SK-N-SH (cell line): ENCODE results near the gene HMG20A. TPM values are rescaled to one million over a fixed set of nuclear protein-coding genes. Genes with fewer than 3 reads are reported as not detected.

Source experiments
- CTCF ChIA-PET: fragments of 300-600, 350-600 bp; formaldehyde crosslinking; extraction: SDS; loops from one replicate; lab custom pipeline; 2021; lab: Yijun Ruan, JAX
- POLR2A ChIA-PET: fragments of 350-600 bp; sonication (Branson Sonifier 250); formaldehyde crosslinking; extraction: SDS; loops from one replicate; lab custom pipeline; 2020; ENCODE audit warnings: antibody characterized with exemption, inconsistent platforms; lab: Yijun Ruan, JAX
- DNase-seq: peaks from one replicate; pipeline ENCODE4 v3.0.0; 2012
- H2AFZ ChIP-seq: fragments of 200-600 bp; sonication (generic); 2 replicates; pipeline ENCODE4 v1.8.1; 2016; ENCODE audit warnings: antibody characterized with exemption, mild to moderate bottlenecking, low read depth
- H3F3A ChIP-seq: fragments of 200-600 bp; sonication (generic); replicated peaks from 2 replicates; pipeline ENCODE3; 2016; ENCODE audit warnings: antibody characterized with exemption, mild to moderate bottlenecking; ENCODE audit not compliant: insufficient read depth
- H3K27ac ChIP-seq, 2 experiments: fragments of 200-500 bp in 1 of 2; fragments of 200-600 bp in 1 of 2; sonication (Bioruptor generic) in 1 of 2; sonication (generic), shearing (Covaris generic) in 1 of 2; 2 replicates each; pipeline versions ENCODE4 v1.5.1 to v1.6.1; 2014 to 2016; ENCODE audit warnings: low read depth in 2 of 2, inconsistent platforms in 1 of 2, low read length in 1 of 2, mild to moderate bottlenecking in 1 of 2, mixed read lengths in 1 of 2
- H3K27me3 ChIP-seq: fragments of 200-600 bp; sonication (generic), shearing (Covaris generic); 2 replicates; pipeline ENCODE4 v1.6.1; 2016; ENCODE audit warnings: mixed run types; ENCODE audit not compliant: insufficient read depth
- H3K36me3 ChIP-seq, 2 experiments: fragments of 200-500 bp in 1 of 2; fragments of 200-600 bp in 1 of 2; sonication (Bioruptor generic) in 1 of 2; sonication (generic) in 1 of 2; replicated peaks in 1 of 2; 2 replicates each; pipeline versions ENCODE3 to v1.5.1; 2014 to 2016; ENCODE audit warnings: low read length in 1 of 2, mild to moderate bottlenecking in 1 of 2; ENCODE audit not compliant: insufficient read depth in 2 of 2, control insufficient read depth in 1 of 2
- H3K4me1 ChIP-seq, 2 experiments: fragments of 200-500 bp in 1 of 2; fragments of 200-600 bp in 1 of 2; sonication (Bioruptor generic) in 1 of 2; sonication (generic), shearing (Covaris generic) in 1 of 2; 2 replicates each; pipeline versions ENCODE4 v1.5.1 to v1.6.1; 2014 to 2016; ENCODE audit warnings: low read depth in 1 of 2, low read length in 1 of 2, mixed run types in 1 of 2; ENCODE audit not compliant: insufficient read depth in 2 of 2, control insufficient read depth in 1 of 2
- H3K4me2 ChIP-seq: fragments of 200-600 bp; sonication (generic), shearing (Covaris generic); 2 replicates; pipeline ENCODE4 v1.6.1; 2017; ENCODE audit warnings: mixed run types
- H3K4me3 ChIP-seq, 2 experiments: fragments of 200-500 bp in 1 of 2; fragments of 200-600 bp in 1 of 2; sonication (Bioruptor generic) in 1 of 2; sonication (generic), shearing (Covaris generic) in 1 of 2; 2 replicates each; pipeline versions ENCODE4 v1.5.1 to v1.8.1; 2014 to 2016; ENCODE audit warnings: low read depth in 2 of 2, inconsistent platforms in 1 of 2, low read length in 1 of 2, mild to moderate bottlenecking in 1 of 2, mixed read lengths in 1 of 2, moderate library complexity in 1 of 2
- H3K79me2 ChIP-seq: fragments of 200-600 bp; sonication (generic); 2 replicates; pipeline ENCODE4 v1.8.1; 2017; ENCODE audit warnings: mild to moderate bottlenecking; ENCODE audit not compliant: insufficient read depth
- H3K9ac ChIP-seq: fragments of 200-600 bp; sonication (generic); 2 replicates; pipeline ENCODE4 v1.6.1; 2017; ENCODE audit warnings: mixed run types
- H3K9me2 ChIP-seq: fragments of 200-600 bp; sonication (generic); 2 replicates; pipeline ENCODE4 v1.6.1; 2017; ENCODE audit warnings: mixed run types
- H3K9me3 ChIP-seq: fragments of 200-600 bp; sonication (generic); 2 replicates; pipeline ENCODE4 v1.6.1; 2017; ENCODE audit warnings: mixed run types, mild to moderate bottlenecking, moderate library complexity
- H4K20me1 ChIP-seq: fragments of 200-600 bp; sonication (generic); 2 replicates; pipeline ENCODE4 v1.6.1; 2017; ENCODE audit warnings: mild to moderate bottlenecking, mixed run types; ENCODE audit not compliant: insufficient read depth
- ELF1 ChIP-seq: IDR thresholded peaks from 2 replicates; pipeline ENCODE4 v1.4.0; 2012
- EP300 ChIP-seq, 2 experiments: IDR thresholded peaks; 2 replicates each; pipeline versions ENCODE4 v1.4.0 to v1.6.1; 2012; ENCODE audit warnings: borderline replicate concordance in 1 of 2, low read depth in 1 of 2, low read length in 1 of 2
- EZH2phosphoT487 ChIP-seq: fragments of 200-600 bp; sonication (generic); IDR thresholded peaks from 2 replicates; pipeline ENCODE4 v1.6.1; 2017; ENCODE audit warnings: low read depth, mixed run types, mild to moderate bottlenecking, antibody characterized with exemption, moderate library complexity, borderline replicate concordance
- FOSL2 ChIP-seq: IDR thresholded peaks from 2 replicates; pipeline ENCODE4 v1.4.0; 2012; ENCODE audit warnings: low read depth, mild to moderate bottlenecking, moderate library complexity, borderline replicate concordance
- FOXJ3 ChIP-seq: sonication (generic); formaldehyde crosslinking; IDR thresholded peaks from 2 replicates; pipeline ENCODE4 v1.5.1; 2020; ENCODE audit warnings: mild to moderate bottlenecking, missing genetic modification reagents
- FOXM1 ChIP-seq: IDR thresholded peaks from 2 replicates; pipeline ENCODE4 v1.4.0; 2012; ENCODE audit warnings: low read depth, mild to moderate bottlenecking
- GABPA ChIP-seq: IDR thresholded peaks from 2 replicates; pipeline ENCODE4 v1.4.0; 2012; ENCODE audit warnings: low read depth, mild to moderate bottlenecking
- GATA2 ChIP-seq: sonication (generic); formaldehyde crosslinking; IDR thresholded peaks from 2 replicates; pipeline ENCODE4 v1.5.0; 2020; ENCODE audit warnings: mild to moderate bottlenecking, missing genetic modification reagents
- IRF3 ChIP-seq: fragments of 150-350 bp; IDR thresholded peaks from 2 replicates; pipeline ENCODE4 v1.6.1; 2016; ENCODE audit warnings: mild to moderate bottlenecking, low read depth, low read length
- JUND ChIP-seq: IDR thresholded peaks from 2 replicates; pipeline ENCODE4 v1.4.0; 2012
- MAX ChIP-seq: IDR thresholded peaks from 2 replicates; pipeline ENCODE4 v1.4.0; 2012; ENCODE audit warnings: low read depth
- MEF2A ChIP-seq: IDR thresholded peaks from 2 replicates; pipeline ENCODE4 v1.4.0; 2012; ENCODE audit warnings: low read depth, borderline replicate concordance
- NFIC ChIP-seq: IDR thresholded peaks from 2 replicates; pipeline ENCODE4 v1.4.0; 2012; ENCODE audit warnings: borderline replicate concordance
- NRF1 ChIP-seq: IDR thresholded peaks from 2 replicates; pipeline ENCODE4 v1.6.1; 2012; ENCODE audit warnings: low read depth, mild to moderate bottlenecking, low read length
- POLR2AphosphoS5 ChIP-seq: IDR thresholded peaks from 2 replicates; pipeline ENCODE4 v1.6.1; 2012; ENCODE audit warnings: low read depth, low read length
- RAD21 ChIP-seq: IDR thresholded peaks from 2 replicates; pipeline ENCODE4 v1.6.1; 2012; ENCODE audit warnings: mild to moderate bottlenecking, low read length
- RCOR1 ChIP-seq: fragments of 150-350 bp; IDR thresholded peaks from 2 replicates; pipeline ENCODE4 v1.6.1; 2017; ENCODE audit warnings: antibody characterized with exemption, low read length
- RFX5 ChIP-seq: IDR thresholded peaks from 2 replicates; pipeline ENCODE4 v1.6.1; 2012; ENCODE audit warnings: mild to moderate bottlenecking, improper control_type of control experiment, low read length
- RXRA ChIP-seq: IDR thresholded peaks from 2 replicates; pipeline ENCODE4 v1.4.0; 2012; ENCODE audit warnings: low read depth, mild to moderate bottlenecking, borderline replicate concordance
- SIN3A ChIP-seq: IDR thresholded peaks from 2 replicates; pipeline ENCODE4 v1.6.1; 2012; ENCODE audit warnings: low read depth, mild to moderate bottlenecking, low read length, moderate library complexity, borderline replicate concordance
- SMC3 ChIP-seq: IDR thresholded peaks from 2 replicates; pipeline ENCODE4 v1.6.1; 2012; ENCODE audit warnings: low read depth, low read length, improper control_type of control experiment
- USF1 ChIP-seq: IDR thresholded peaks from 2 replicates; pipeline ENCODE4 v1.4.0; 2012; ENCODE audit warnings: low read depth, borderline replicate concordance
- YY1 ChIP-seq: IDR thresholded peaks from 2 replicates; pipeline ENCODE4 v1.4.0; 2012; ENCODE audit warnings: low read depth, mild to moderate bottlenecking
- WGBS: methylation state at CpG from one replicate; pipeline ENCODE4 v1.1.6; 2017; ENCODE audit warnings: low lambda C conversion rate; 5-methylcytosine and 5-hydroxymethylcytosine counted together
- polyA plus RNA-seq, 3 experiments: library from polyadenylated mRNA; depleted of rRNA; stranded (reverse); fragments of >200 nt; gene quantifications; 2 replicates each; pipeline ENCODE4 v1.2.3, GENCODE V29; 2012

HMG20A gene
- polyA plus RNA-seq, 1 of the 3 experiments (the other 2 are of a cell fraction), result 27.7 TPM

DNA sequence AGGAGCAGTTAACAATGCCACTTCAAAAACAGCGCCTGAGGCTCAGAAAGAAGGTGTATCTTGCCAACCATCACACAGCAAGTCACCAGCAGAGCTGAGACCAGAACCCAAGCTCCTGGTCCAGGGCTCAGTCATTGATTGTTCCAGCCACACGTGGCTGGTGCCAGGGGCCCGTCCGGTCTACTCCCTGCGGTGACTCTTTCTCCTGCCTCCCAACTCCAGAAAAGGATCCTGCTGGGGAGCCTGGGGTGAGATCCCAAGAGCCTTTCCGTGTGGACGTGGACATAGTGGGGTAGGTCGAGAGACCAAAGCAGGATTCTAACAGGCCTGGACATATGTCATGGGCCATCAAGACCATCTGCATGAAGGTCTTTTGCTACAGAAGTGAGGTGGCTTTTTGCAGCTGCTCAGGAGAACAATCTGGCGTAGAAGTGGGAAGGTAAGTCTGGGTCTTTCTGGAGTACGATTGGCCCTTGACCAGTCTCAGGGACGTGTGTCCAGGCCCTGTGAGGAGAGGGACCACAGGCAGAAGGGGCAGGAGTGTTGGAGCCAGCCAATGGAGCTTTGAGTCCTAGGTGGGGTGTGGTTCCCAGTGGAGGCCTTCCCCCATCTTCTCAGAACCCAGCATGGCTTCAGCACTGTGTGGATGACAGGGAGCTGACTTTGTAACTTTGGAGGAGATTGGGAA is 105.4 kb downstream of the HMG20A start:
- peaks cover 0 to 29% of the 10 kb centered on the region in 2 experiments; a peak in 2 of 4 replicates for H3K4me1 ChIP-seq
- no peak overlapping the region for H3K27ac ChIP-seq
- no peaks in the 10 kb centered on the region for H3K36me3 ChIP-seq
- no peak overlapping the region for H2AFZ ChIP-seq
- no peak overlapping the region for H3K4me2 ChIP-seq
- H3K4me3 ChIP-seq, result no peak overlapping the region
- no peaks in the 10 kb centered on the region for H3K79me2 ChIP-seq
- TF ChIP-seq RCOR1 (no peak), IRF3 (no peak), GATA2 (CRISPR knock-in tag) (no peak), FOXJ3 (CRISPR knock-in tag) (no peak), RAD21 (no peak), MEF2A (no peak), POLR2AphosphoS5 (no peak), USF1 (no peak), YY1 (no peak), NRF1 (no peak), RFX5 (no peak), JUND (no peak)
- DNase-seq, result no peak
- CTCF ChIA-PET, result interaction anchor here (0.6 to 3.6 kb wide), 4 partner anchors 17 to 363 kb away, joined by 3 to 15 read pairs (median 7); no protein-coding TSS in a partner anchor
- H3K9me3 ChIP-seq, result no peaks in the 10 kb centered on the region
- no peaks in the 10 kb centered on the region for H3K9me2 ChIP-seq
- POLR2A ChIA-PET, result no interaction called here
- no peaks in the 10 kb centered on the region for H4K20me1 ChIP-seq
- no peaks in the 10 kb centered on the region for H3F3A ChIP-seq
- no peaks in the 10 kb centered on the region for H3K27me3 ChIP-seq
- WGBS, result 63% methylated on average over 7 of the region's 11 CpGs
- H3K9ac ChIP-seq, result no peak overlapping the region

GRCh38 chr15:77526595-77527163 is 106.0 kb downstream of the HMG20A start:
- Histone ChIP-seq H3K27me3 (no peaks in the 10 kb centered on the region), H3K4me1 (peaks cover 0 to 29% of the 10 kb centered on the region in 2 experiments; a peak in 2 of 4 replicates), H3K36me3 (no peaks in the 10 kb centered on the region), H3K4me3 (no peak overlapping the region), H3K4me2 (no peak overlapping the region), H3K9me3 (no peaks in the 10 kb centered on the region), H2AFZ (no peak overlapping the region), H3K79me2 (no peaks in the 10 kb centered on the region), H3K9me2 (no peaks in the 10 kb centered on the region), H3K27ac (no peak overlapping the region), H3K9ac (no peak overlapping the region), H4K20me1 (no peaks in the 10 kb centered on the region), H3F3A (no peaks in the 10 kb centered on the region)
- 88% methylated on average over 12 of the region's 14 CpGs for WGBS
- CTCF ChIA-PET, result interaction anchor here (0.6 to 3.6 kb wide), 6 partner anchors 16 to 363 kb away, joined by 3 to 24 read pairs (median 7); no protein-coding TSS in a partner anchor
- POLR2A ChIA-PET, result no interaction called here
- TF ChIP-seq GATA2 (CRISPR knock-in tag), result no peak
- no peak for TF ChIP-seq MAX
- TF ChIP-seq POLR2AphosphoS5, result no peak
- TF ChIP-seq EP300 (IDR thresholded peaks at IDR 0.05; ENCODE audit: borderline replicate concordance in 1 of 2, low read depth in 1 of 2, low read length in 1 of 2), result no peak
- TF ChIP-seq FOSL2, result no peak
- no peak for TF ChIP-seq NRF1
- TF ChIP-seq YY1, result no peak
- no peak for TF ChIP-seq IRF3
- no peak for TF ChIP-seq SIN3A
- no peak for TF ChIP-seq FOXM1
- TF ChIP-seq GABPA, result no peak
- no peak for TF ChIP-seq EZH2phosphoT487
- TF ChIP-seq SMC3, result no peak
- TF ChIP-seq RXRA, result no peak
- no peak for TF ChIP-seq ELF1
- no peak for TF ChIP-seq USF1
- no peak for TF ChIP-seq NFIC
- DNase-seq, result no peak
